GM13977 (cell line): ENCODE data around the gene RPS23.

Experiments used
- DNase-seq: peaks from one replicate; pipeline ENCODE4 v3.0.0; 2012; ENCODE audit warnings: low spot score
- in situ Hi-C: fragments of 300-500 bp; cut with MboI; formaldehyde crosslinking; loops from one replicate; pipeline ENCODE4 v1.12.0; 2022; ENCODE audit warnings: low sequenced_read_pairs, low pct_unique_long_range_greater_than_20kb, mixed read lengths, inconsistent platforms; ENCODE audit not compliant: unreplicated experiment
- TF ChIP-seq, protein P1 (sequence below): IDR thresholded peaks from 2 replicates; pipeline ENCODE4 v1.5.1; 2012; ENCODE audit warnings: mild to moderate bottlenecking, control low read depth; ENCODE audit not compliant: insufficient read depth; ENCODE audit errors: extremely low read depth, missing control alignments

RPS23 gene

DNA sequence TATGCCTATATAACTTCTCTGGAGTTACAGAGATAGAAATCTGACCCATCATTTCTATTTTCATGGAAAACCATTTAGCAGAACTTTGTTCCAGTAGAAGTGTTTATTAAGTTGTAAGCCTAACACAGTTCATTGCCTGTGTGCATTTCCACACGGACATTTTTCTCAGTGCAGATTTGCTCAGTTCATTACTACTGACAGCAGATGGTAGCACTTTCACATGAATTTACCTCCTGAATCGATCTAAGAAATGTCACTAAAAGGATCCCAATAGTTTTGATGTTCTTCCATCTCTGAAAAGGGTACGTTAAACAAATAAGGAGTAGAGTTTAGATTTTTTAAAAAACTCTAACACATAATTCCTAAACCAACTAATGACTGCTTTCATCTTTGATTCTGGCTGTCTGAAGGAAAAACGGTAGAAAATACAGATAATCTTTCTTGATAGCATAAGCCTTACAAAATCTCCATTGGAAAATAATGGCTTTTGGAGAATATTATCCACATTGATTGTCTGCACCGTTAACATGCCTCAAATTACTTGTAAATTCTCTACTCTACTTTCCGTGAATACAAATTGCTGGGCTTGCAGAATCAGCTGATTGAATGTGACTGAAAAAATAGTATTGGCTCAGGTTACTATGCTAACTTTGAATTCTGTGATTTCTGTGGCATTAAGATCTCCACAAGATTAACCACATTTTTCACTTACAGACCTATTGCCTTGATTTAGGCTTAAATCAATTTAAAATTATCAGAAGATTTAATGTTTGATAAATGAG is 33.1 kb downstream of the RPS23 start:
- in situ Hi-C loops = no loop called here
- DNase-seq = no peak
- TF ChIP-seq, protein P1, sequence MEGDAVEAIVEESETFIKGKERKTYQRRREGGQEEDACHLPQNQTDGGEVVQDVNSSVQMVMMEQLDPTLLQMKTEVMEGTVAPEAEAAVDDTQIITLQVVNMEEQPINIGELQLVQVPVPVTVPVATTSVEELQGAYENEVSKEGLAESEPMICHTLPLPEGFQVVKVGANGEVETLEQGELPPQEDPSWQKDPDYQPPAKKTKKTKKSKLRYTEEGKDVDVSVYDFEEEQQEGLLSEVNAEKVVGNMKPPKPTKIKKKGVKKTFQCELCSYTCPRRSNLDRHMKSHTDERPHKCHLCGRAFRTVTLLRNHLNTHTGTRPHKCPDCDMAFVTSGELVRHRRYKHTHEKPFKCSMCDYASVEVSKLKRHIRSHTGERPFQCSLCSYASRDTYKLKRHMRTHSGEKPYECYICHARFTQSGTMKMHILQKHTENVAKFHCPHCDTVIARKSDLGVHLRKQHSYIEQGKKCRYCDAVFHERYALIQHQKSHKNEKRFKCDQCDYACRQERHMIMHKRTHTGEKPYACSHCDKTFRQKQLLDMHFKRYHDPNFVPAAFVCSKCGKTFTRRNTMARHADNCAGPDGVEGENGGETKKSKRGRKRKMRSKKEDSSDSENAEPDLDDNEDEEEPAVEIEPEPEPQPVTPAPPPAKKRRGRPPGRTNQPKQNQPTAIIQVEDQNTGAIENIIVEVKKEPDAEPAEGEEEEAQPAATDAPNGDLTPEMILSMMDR = no peak

DNA sequence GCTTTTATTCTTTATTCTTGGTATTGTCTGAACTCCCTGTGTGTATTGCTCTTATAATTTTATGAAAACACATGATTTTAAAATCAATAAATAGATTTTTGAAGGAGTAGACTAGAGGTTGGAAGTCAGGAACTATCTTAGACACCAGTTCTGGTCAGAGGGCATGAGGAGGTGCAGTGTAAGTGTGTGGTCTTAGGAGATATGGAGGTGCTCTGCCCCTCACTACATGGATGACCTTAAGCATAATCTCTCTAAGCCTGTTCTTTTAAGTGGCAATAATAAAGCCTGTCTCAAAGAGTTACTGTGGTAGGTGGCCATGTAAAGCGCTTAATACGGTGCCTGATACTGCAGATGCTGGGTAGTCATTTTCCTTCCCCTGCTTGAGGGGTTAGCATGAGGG is 34.0 kb downstream of the RPS23 start:
- TF ChIP-seq, protein P1 = no peak
- no peak for DNase-seq
- in situ Hi-C loops = no loop called here

DNA sequence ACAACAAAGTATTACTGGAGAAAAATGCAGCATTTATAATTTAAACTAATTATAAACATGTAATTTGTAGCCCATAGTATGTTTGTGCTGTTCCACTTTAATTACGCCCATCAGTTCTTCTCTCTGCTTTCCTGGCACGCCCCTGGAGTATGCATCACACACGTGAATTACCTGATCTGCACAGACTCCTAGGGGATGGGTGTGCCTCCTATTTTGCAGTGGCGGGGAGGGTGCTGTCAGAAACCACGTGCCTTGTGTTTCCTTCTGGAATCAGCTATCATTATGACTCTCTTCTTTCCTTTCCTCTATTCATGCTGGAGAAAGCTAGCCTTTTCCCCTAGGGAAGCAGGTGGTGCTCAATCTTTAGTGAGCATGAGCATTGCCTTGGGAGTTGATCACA is 43.3 kb downstream of the RPS23 start:
- TF ChIP-seq, protein P1 = no peak
- in situ Hi-C loops = no loop called here
- DNase-seq = no peak

DNA sequence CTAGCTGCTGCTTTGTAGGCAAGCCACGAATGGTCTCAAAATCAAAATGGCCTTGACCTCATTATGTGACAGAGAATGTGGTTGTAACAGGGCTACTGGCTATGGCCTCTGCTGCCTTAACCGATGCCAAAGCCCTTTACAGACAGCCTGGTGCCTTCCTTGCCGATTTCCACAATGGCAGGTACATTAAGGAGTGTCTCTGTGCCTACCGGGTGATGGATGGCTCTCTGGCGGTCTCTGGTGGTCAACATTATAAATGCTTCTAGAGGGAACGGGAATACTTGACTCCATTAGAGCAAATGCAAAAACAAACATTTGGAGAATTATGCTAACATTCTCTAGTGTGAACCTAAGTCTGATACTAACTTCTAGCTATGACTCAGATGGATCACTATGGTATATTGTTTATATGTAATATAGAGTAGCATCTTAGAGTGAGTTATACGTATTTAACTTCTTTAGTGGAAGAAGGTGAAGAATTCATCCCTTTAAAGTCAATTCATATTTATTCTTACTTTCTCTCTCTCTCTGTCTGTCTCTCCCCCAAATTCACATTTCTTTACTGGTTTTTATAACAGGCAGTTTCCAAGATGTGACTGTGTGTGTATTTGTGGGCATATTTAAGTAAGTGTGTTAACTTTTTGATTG is 52.5 kb downstream of the RPS23 start:
- TF ChIP-seq, protein P1 = peak; percentile 84
- in situ Hi-C loops = loop anchor here (10.0 kb wide), 1 partner anchor 801 kb away; no protein-coding TSS in a partner anchor
- peak; percentile 53 for DNase-seq
